Stimulated activated effector memory CD8-positive, alpha-beta T cell treated with anti-CD3 and anti-CD28 coated beads, Interleukin-12 subunit alpha, Interleukin-12 subunit beta, amount 100 ng/mL, for 72 hours (primary cell): ENCODE data around the gene S100A9.
"Not testable (repeated sequence)": the region's sequence is repeated elsewhere in the genome, so short reads cannot be mapped to it uniquely, and the experiment has no call there.

Source experiments
- ATAC-seq: fragments of 150-1000 bp; cut with Tn5 transposase; 2 replicates; pipeline ENCODE4 v1.10.0; 2021
- DNase-seq, 2 donors: peaks; one replicate each; pipeline ENCODE4 v3.0.0; 2021 to 2022; ENCODE audit warnings: low spot score in 2 of 2
- H3K27ac Mint-ChIP-seq: one replicate; pipeline ENCODE4 v1.8.0; 2022; ENCODE audit warnings: mild to moderate bottlenecking, mixed read lengths
- H3K36me3 Mint-ChIP-seq: one replicate; pipeline ENCODE4 v1.8.0; 2022; ENCODE audit warnings: mild to moderate bottlenecking, mixed read lengths
- H3K4me1 Mint-ChIP-seq: one replicate; pipeline ENCODE4 v1.8.0; 2022; ENCODE audit warnings: mixed read lengths
- H3K4me3 Mint-ChIP-seq: one replicate; pipeline ENCODE4 v1.8.0; 2022; ENCODE audit warnings: mild to moderate bottlenecking, mixed read lengths
- H3K9me3 Mint-ChIP-seq: one replicate; pipeline ENCODE4 v1.8.0; 2022; ENCODE audit warnings: mixed read lengths

S100A9 gene

DNA sequence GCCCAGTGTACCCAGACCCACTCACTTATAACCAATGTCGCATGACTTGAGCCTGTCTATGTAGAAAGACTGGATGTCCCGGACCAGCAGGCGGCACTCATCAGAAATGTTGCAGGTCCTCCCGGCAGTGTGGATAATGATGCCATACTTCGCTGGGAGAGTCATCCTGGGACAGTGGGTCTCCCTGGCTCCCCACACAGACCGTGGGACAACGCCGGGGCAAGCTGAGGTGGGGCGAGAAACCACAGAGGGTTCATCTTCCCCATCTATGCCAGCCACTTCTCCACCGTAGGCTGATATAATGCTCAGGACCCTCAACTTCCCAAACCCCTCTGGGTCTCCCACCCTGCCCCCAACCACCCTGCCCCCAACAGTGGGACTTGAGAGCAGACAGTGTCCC lies 17.3 kb upstream of the S100A9 start:
- DNase-seq (no peak), ATAC-seq (no peak)
- no peak overlapping the region for H3K27ac Mint-ChIP-seq
- H3K36me3 Mint-ChIP-seq = no peaks in the 10 kb centered on the region
- H3K4me1 Mint-ChIP-seq = peaks cover 12% of the 10 kb centered on the region
- no peak overlapping the region for H3K4me3 Mint-ChIP-seq
- H3K9me3 Mint-ChIP-seq = no peaks in the 10 kb centered on the region

DNA sequence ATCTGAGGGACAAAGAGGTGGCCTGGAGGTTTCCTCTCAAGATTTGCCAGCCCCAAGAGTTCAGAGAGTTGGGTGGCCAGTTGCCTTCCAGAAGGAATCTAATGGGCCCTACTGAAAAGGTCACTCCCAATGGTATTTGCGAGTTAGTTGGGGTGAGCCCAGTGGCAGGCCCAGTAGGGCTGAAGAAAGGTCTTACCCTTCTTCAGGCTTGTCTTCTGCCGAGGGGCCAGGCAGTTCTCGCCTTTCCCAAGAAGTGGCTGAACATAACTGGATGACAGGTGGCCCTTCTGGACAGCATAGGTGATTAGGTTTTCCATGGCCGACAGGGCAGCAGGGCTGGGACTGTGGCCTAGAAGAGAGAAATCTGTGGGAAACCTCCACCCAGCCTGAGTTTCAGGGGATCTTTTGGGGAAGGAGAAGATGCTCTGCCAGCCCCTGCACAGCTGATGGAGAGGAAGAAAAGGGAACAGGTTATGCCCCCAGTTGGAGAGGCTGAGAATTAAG lies 16.2 kb upstream of the S100A9 start:
- Mint-ChIP-seq H3K27ac (no peak overlapping the region), H3K4me3 (no peak overlapping the region), H3K36me3 (no peaks in the 10 kb centered on the region), H3K9me3 (no peaks in the 10 kb centered on the region), H3K4me1 (peaks cover 23% of the 10 kb centered on the region)
- no peak for ATAC-seq
- peak in 1 of 2 donors; percentile 38 for DNase-seq

DNA sequence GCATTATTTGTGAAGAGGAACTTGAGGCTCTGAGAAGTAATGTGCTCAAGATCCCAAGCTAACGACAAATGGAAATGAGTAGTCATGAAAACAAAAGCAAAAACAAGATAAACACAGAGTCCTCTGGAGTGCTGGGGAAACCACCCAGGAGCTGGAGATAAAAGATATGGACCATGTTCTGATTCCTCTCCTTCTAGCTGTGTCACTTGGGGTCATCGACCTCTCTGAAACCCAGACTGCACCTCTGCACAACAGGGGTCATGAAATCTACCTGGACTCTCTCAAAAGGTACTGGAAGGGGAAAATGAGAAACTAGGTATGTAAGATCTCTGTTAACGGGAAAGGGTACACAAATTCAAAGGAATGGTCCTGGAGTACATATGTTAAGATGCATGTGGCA lies 15.5 kb upstream of the S100A9 start:
- Mint-ChIP-seq H3K4me1 (peaks cover 25% of the 10 kb centered on the region), H3K4me3 (no peak overlapping the region), H3K36me3 (no peaks in the 10 kb centered on the region), H3K9me3 (no peaks in the 10 kb centered on the region), H3K27ac (no peak overlapping the region)
- ATAC-seq (no peak), DNase-seq (no peak)

DNA sequence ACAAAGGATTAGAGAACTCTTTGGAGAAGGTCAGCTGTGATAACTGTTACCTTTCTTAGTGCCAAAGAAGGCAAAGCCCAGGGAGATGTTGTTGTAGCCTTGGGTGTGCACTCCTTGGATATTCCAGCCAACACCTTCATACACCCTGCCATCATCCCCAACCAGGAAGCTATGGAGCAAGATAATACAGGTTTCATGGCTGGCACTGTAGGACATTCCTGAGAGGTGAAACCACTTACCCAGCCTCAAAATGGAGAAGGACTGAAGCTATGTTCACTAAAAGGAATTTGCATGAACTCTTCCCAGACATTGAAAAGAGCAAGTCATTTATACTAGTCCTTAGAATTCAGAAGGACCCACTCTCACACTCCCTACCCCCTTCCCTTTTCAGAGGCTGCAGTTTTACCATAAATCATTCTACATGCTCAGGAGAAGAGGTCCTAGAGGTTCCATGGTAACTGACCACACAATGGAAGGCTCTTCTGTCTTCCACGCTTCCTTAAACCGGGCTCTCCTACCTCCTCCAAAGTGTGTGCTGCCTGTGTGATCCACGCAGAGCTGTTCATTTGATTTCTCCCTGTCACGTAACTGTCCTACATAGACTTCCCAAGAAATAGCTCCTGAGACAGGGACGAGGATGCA lies 14.5 kb upstream of the S100A9 start:
- no peak overlapping the region for H3K4me3 Mint-ChIP-seq
- H3K4me1 Mint-ChIP-seq = peaks cover 25% of the 10 kb centered on the region
- H3K36me3 Mint-ChIP-seq = no peaks in the 10 kb centered on the region
- H3K9me3 Mint-ChIP-seq = no peaks in the 10 kb centered on the region
- ATAC-seq (no peak), DNase-seq (no peak)
- no peak overlapping the region for H3K27ac Mint-ChIP-seq

DNA sequence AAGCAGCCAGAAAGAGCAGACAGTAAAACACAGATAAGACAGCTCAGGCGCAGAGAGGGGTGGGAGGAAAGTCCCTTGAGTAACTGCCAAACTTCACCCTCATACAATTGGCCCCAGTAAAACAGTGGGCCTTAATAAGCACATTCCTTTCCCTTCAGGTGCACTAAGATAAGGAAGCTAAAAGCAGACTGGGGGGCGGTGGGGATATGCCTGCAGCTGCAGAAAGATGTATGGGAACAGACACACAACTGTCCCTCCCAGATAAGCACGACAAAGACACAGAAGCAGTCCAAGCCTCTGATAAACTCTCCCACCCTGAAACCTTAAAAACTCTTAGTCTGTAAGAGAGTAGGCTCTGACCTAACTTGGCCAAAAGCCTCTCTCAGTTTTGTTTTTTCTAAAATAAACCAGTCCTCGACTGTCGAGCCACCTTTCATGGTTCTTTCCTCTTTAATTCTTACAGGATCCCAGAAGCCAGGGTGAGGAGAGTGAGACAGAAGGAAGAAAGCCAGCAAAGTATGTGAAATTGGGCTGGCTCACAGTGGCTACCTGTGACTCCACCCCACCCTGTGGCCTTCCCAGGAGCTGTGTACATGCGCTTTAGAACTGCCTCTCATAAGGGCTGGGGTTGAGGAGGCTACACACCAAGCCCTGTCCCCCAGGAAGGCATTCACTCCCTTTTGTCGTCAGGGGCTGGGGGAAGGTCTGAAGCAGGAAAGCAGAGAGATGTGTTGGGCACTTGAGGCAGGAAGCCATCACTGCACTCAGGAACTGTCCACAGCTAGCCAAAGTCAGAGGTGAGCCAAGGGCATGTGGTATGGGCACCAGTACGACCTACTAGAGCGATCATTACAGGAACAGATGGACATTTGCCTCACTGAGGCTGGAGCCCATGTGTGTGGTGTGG lies 13.6 kb upstream of the S100A9 start:
- ATAC-seq (no peak), DNase-seq (peak in 1 of 2 donors; percentile 39)
- Mint-ChIP-seq H3K4me3 (no peak overlapping the region), H3K36me3 (no peaks in the 10 kb centered on the region), H3K9me3 (no peaks in the 10 kb centered on the region), H3K27ac (no peak overlapping the region), H3K4me1 (peaks cover 25% of the 10 kb centered on the region)

DNA sequence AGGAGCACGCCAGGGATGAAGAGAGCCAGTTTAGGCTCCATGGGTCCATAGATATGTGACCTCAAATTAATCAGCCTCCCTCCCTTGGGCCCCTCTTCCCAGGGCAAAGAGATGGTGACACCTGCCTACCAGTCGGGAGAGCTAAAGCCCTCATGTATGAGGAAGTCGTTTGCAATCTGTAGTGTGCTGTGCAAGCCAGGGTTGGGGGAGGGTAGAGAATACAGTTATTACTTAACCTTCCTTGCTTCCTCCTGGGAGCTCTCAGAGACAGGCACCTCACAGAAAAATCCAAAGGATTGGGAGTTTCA lies 13.0 kb upstream of the S100A9 start:
- ATAC-seq (no peak), DNase-seq (no peak)
- peaks cover 25% of the 10 kb centered on the region for H3K4me1 Mint-ChIP-seq
- no peaks in the 10 kb centered on the region for H3K9me3 Mint-ChIP-seq
- no peaks in the 10 kb centered on the region for H3K36me3 Mint-ChIP-seq
- H3K27ac Mint-ChIP-seq = no peak overlapping the region
- no peak overlapping the region for H3K4me3 Mint-ChIP-seq

DNA sequence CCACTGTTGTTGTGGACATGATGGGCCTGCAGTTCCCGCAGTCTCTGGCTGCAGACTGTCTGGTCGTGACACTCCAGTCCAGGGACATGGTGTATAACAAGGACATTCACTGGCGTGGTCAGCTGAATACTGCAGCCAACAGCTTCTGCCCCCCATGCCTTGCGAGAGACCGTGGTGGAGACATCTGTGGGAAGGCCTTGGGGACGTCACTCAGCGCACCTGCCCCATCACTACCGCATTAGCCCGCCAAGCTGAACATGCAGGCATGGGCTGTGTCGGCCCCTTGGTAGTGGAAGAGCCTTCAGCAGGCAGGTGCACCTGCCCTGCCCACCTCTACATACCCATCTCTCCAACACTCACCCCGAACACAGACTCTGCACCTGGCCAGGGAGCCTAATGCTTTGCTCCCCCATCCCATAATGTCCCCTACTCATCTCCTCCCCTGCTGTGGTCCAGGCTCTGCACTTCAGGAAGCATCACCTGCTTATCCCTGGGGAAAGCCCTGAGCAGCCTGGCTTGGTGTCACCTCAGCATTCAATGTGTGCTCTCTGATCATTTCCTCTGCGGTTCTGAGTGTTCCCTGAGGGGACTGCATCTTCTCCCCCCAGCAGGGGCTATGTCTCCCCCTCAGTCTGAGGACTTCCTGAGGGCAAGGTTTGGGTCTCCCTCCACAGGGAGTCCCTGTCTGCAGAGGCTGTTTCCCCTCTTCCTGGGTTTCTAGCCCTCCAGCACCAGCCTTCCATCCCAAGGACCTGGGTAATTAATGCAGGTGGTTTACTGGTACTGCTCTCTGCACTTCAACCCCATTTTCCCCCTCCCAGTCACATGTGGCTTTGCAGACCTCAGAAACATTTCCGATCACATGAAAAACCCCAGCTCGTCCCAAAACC lies 12.2 kb upstream of the S100A9 start:
- ATAC-seq = no peak
- H3K36me3 Mint-ChIP-seq = no peaks in the 10 kb centered on the region
- no peaks in the 10 kb centered on the region for H3K9me3 Mint-ChIP-seq
- peak overlapping the region; percentile 4 for H3K4me3 Mint-ChIP-seq
- DNase-seq = peak in 1 of 2 donors; percentile 48
- H3K27ac Mint-ChIP-seq = no peak overlapping the region
- peaks cover 25% of the 10 kb centered on the region for H3K4me1 Mint-ChIP-seq

DNA sequence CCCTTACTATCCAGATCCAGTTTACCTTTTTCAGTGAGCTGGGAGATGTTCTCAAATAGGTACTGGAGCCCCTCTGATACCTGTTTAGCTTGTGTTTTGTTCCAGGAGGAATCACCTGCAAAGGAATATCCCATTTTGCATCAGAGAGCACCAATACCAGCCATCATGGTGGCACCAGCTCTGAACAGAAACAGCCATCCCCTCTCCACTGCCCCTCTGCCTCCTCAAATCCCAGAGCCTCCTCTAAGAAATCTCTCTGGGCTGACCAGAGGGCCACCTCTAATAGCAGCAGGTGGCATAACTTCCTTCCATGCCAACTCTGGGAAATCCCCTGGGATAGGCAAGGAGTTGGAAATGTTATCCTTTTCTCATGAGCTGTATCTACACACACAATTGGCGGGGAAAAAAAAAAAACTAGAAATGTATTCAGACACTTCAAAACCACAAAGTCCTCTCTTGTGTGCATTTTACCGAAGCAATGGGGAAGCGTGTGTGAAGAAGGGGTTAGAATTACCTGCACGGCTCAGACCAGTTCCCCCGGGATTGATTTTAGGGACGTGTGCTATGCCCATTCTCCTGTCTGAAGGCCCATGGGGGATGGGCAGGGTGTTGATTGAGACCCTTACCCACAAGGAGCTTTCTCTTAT lies 11.5 kb upstream of the S100A9 start:
- ATAC-seq (no peak), DNase-seq (peak in 1 of 2 donors; percentile 42)
- peaks cover 25% of the 10 kb centered on the region for H3K4me1 Mint-ChIP-seq
- H3K4me3 Mint-ChIP-seq = peak overlapping the region; percentile 4
- no peaks in the 10 kb centered on the region for H3K36me3 Mint-ChIP-seq
- H3K27ac Mint-ChIP-seq = no peak overlapping the region
- no peaks in the 10 kb centered on the region for H3K9me3 Mint-ChIP-seq

DNA sequence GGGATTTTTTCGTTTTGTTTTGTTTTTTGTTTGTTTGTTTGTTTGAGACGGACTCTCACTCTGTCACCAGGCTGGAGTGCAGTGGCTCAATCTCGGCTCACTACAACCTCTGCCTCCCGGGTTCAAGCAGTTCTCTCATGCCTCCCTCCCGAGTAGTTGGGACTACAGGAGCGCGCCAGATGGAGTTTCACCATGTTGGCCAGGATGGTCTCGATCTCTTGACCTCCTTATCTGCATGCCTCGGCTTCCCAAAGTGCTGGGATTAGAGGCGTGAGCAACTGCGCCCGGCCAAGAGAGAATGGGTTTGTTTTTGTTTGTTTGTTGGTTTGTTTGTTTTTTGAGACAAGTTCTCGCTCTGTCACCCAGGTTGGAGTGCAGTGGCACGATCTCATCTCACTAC lies 10.6 kb upstream of the S100A9 start:
- not testable (repeated sequence) for H3K36me3 Mint-ChIP-seq, ATAC-seq, H3K27ac Mint-ChIP-seq, H3K9me3 Mint-ChIP-seq, H3K4me3 Mint-ChIP-seq
- H3K4me1 Mint-ChIP-seq = peaks cover 25% of the 10 kb centered on the region
- peak in 1 of 2 donors; percentile 28 for DNase-seq

DNA sequence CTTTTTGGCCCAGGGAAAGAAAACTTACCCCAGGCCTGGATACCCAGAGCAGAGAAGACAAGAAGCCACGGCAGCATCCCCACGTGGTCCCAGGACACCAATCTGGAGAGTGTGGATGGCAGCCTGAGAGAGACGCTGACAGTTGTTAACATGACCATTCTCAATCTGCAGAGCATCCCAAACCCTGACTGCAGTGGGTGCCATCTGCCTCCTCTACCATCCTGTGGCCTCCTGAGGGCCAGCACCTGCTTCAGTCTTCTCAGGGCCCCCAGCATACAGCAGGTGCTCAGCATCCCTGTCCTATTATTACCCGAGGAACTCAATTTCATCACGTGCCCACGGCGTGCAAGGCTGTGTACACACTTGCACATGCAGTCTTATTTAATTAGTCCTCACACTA lies 9.8 kb upstream of the S100A9 start:
- peaks cover 25% of the 10 kb centered on the region for H3K4me1 Mint-ChIP-seq
- DNase-seq = peak in 1 of 2 donors; percentile 36
- H3K27ac Mint-ChIP-seq = no peak overlapping the region
- H3K4me3 Mint-ChIP-seq = no peak overlapping the region
- ATAC-seq = no peak
- H3K9me3 Mint-ChIP-seq = no peaks in the 10 kb centered on the region
- H3K36me3 Mint-ChIP-seq = no peaks in the 10 kb centered on the region

DNA sequence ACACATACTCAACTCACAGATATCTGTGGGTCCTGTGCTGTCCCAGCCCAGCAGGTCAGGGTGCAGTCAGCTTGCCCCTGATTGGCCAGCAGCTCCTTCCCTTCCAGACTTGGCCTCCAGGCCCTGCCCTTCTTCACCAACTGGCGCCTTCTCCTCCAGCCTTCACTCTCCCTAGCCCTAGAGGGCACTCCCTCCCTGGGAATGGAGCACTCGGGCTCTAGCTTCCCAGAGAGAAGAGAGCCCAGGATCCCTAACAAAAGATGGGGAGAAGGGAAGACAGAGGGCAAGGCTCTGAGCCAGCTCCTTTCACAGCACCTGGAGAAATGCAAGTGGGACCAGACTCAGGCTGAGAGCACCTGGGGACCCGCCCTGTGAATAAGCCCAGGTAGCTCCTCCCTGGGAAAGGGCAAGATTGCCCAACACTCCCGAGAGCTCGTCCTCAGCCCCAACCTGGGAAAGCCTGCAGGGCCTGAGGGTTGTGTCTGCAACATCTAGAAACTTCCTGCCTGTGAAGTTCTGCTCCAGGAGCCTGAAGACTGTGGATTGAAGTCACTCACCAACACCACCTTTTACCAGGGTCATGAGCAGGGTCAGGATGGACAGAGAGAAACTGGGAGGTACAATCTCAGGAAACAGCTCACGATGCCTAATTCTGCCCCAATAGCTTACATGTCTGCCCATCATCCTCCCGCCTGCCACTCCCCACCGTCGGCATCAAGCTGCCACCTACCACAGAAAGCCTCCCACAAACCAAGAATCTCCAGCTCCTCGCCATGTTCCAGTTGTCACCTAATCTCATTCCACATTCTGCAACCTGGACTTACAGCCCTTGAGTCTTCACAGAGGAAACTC lies 8.9 kb upstream of the S100A9 start, which contains the start of gene PGLYRP4:
Gene PGLYRP4, minus strand, starts transcription at position 331 of the 852 bp plus-strand sequence. CDS start 909 bp downstream, outside the sequence.
- H3K27ac Mint-ChIP-seq = no peak within 1 kb of the TSS
- peaks cover 25% of the 10 kb centered on the region for H3K4me1 Mint-ChIP-seq
- H3K9me3 Mint-ChIP-seq = no peaks in the 10 kb centered on the region
- peak; percentile 19 for ATAC-seq
- DNase-seq = peak in 1 of 2 donors; percentile 40
- H3K36me3 Mint-ChIP-seq = no peaks in the 10 kb centered on the region
- H3K4me3 Mint-ChIP-seq = no peak within 1 kb of the TSS

DNA sequence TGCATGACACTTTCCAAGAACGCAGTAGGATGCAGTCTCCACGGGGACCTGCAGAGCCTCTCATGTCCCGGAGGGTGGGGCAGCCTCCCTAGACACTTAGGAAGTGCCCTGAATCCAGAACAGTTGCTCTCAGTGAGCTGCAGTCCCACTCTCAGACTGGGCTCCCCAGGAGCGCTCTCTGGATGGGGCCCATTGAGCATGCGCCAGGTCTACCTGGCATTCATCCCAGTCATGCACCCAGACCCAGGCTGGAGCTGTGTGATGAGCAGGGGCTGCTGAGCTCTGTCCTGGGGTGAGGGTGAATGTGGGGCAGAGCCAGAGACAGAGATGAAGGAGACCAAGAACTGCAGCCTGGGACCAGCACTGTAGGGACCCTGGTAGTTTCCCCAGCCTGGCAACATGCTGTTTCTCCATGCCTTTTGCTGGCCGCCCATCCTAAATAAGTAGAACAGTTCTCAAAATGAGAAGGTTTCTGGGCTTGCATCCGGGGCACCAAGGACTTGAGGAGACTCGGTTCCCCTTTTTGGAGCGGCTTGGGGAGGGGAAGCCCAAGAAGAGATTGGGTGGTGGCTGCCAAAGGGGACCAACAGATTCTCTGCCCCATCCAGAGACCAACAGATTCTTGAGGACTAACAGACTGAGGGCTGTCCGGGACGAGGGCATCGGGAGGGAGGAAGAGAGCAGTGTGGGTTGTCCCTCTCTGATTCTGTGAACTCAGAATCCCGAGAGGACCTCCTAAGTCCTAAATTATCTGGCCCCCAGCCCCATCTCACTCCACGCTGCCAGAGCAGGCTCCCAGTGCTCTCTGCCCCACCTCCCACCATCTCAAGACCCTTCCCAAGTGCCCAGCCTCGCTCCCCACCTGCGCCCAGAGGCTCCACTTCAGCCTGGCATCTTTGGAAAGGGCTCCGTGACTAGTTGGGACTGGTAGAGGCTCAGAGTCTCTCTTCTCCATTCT lies 8.0 kb upstream of the S100A9 start:
- Mint-ChIP-seq H3K4me1 (peaks cover 19% of the 10 kb centered on the region), H3K27ac (no peak overlapping the region), H3K9me3 (no peaks in the 10 kb centered on the region), H3K36me3 (no peaks in the 10 kb centered on the region), H3K4me3 (no peak overlapping the region)
- ATAC-seq (no peak), DNase-seq (peak in 1 of 2 donors; percentile 40)

DNA sequence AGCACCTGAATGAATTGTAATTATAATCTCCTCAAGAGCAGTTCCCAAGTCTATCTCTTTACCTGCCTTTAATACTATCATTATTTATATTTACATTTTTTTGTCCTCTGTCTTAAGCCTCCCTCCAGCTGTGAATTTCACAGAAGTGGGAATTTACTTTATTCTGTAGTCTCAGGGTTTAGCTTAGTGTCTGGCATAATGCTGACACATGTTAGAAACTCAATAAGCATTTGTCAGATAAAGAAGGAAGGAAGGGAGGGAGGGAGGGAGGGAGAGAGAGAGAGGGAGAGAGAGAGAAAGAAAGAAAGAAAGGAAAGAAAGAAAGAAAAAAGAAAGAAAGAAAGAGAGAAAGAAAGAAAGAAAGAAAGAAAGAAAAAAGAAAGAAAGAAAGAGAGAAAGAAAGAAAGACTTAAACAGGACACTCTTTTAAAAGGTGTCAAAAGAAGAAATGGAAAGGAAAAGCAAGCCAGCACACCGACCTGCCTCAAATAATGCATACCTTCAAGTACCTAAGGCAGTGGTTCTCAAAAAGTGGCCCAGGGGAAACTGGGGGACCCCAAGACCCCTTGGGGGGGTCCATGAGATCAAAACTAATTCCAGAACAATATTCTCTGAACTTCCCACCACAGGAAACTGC lies 7.2 kb upstream of the S100A9 start:
- peaks cover 12% of the 10 kb centered on the region for H3K4me1 Mint-ChIP-seq
- no peaks in the 10 kb centered on the region for H3K9me3 Mint-ChIP-seq
- no peak overlapping the region for H3K4me3 Mint-ChIP-seq
- DNase-seq (peak in 1 of 2 donors; percentile 26), ATAC-seq (no peak)
- H3K27ac Mint-ChIP-seq = no peak overlapping the region
- no peaks in the 10 kb centered on the region for H3K36me3 Mint-ChIP-seq
